ENCODE results near the gene IL1R2.

IL1R2 gene

GRCh38 chr2:102044235-102044896 lies 52.6 kb downstream of the IL1R2 start:
- no peak for DNase-seq

GRCh38 chr2:102044967-102045489 lies 53.3 kb downstream of the IL1R2 start:
- DNase-seq, result peak in 1 of 5 experiments; percentile 32

GRCh38 chr2:102045697-102046096 lies 53.9 kb downstream of the IL1R2 start:
- no peak for DNase-seq

- DNase-seq, result no peak
These were observed 54.6 kb downstream of the IL1R2 start for GRCh38 chr2:102046135-102046986.

- no peak for DNase-seq
These were observed 56.7 kb downstream of the IL1R2 start for GRCh38 chr2:102048465-102048864.

GRCh38 chr2:102049756-102050443 lies 58.1 kb downstream of the IL1R2 start:
- no peak for DNase-seq

GRCh38 chr2:102050854-102051391 lies 59.2 kb downstream of the IL1R2 start:
- no peak for DNase-seq

GRCh38 chr2:102051692-102052277 lies 60.0 kb downstream of the IL1R2 start:
- DNase-seq, result no peak

GRCh38 chr2:102052365-102052764 lies 60.6 kb downstream of the IL1R2 start:
- DNase-seq, result no peak

- no peak for DNase-seq
These were observed 61.3 kb downstream of the IL1R2 start for GRCh38 chr2:102053096-102053495.

- DNase-seq, result no peak
These were observed 63.7 kb downstream of the IL1R2 start for GRCh38 chr2:102055346-102055990.

- no peak for DNase-seq
These were observed 64.4 kb downstream of the IL1R2 start for GRCh38 chr2:102056079-102056581.

GRCh38 chr2:102057502-102058292 lies 65.9 kb downstream of the IL1R2 start:
- no peak for DNase-seq

GRCh38 chr2:102058293-102058833 lies 66.6 kb downstream of the IL1R2 start:
- no peak for DNase-seq

- DNase-seq, result no peak
These were observed 67.4 kb downstream of the IL1R2 start for GRCh38 chr2:102059151-102059550.

- no peak for DNase-seq
These were observed 68.3 kb downstream of the IL1R2 start for GRCh38 chr2:102060047-102060446.

GRCh38 chr2:102060792-102061191 lies 69.0 kb downstream of the IL1R2 start:
- DNase-seq, result no peak

- DNase-seq, result no peak
These were observed 69.5 kb downstream of the IL1R2 start for GRCh38 chr2:102061286-102061699.

- DNase-seq, result peak in 1 of 5 experiments; percentile 61
These were observed 70.4 kb downstream of the IL1R2 start for GRCh38 chr2:102061962-102062795.

- peak in 1 of 5 experiments; percentile 26 for DNase-seq
These were observed 71.0 kb downstream of the IL1R2 start for GRCh38 chr2:102062802-102063201.
